Subcutaneous abdominal adipose tissue (tissue), 5 donors: ENCODE data around the gene PRR20E.
"Not testable (repeated sequence)": the region's sequence is repeated elsewhere in the genome, so short reads cannot be mapped to it uniquely, and the experiment has no call there.

Experiments used
- H3K27ac ChIP-seq: one replicate; pipeline ENCODE4 v1.7.0; 2013; ENCODE audit warnings: low read depth, mild to moderate bottlenecking, inconsistent platforms, low read length, moderate library complexity
- H3K27me3 ChIP-seq, 5 donors: one replicate each; pipeline ENCODE4 v1.7.0; 2013; ENCODE audit warnings: low read length in 5 of 5, inconsistent platforms in 1 of 5; ENCODE audit not compliant: control insufficient read depth in 5 of 5, insufficient read depth in 4 of 5
- H3K36me3 ChIP-seq, 5 donors: one replicate each; pipeline ENCODE4 v1.7.0; 2013; ENCODE audit warnings: low read length in 5 of 5; ENCODE audit not compliant: control insufficient read depth in 5 of 5, insufficient read depth in 5 of 5
- H3K4me1 ChIP-seq, 5 donors: one replicate each; pipeline ENCODE4 v1.7.0; 2013; ENCODE audit warnings: low read length in 5 of 5, mild to moderate bottlenecking in 3 of 5, moderate library complexity in 1 of 5; ENCODE audit not compliant: control insufficient read depth in 5 of 5, insufficient read depth in 5 of 5
- H3K4me3 ChIP-seq, 5 donors: one replicate each; pipeline ENCODE4 v1.7.0; 2013; ENCODE audit warnings: low read length in 5 of 5, low read depth in 1 of 5
- H3K9ac ChIP-seq, 5 donors: one replicate each; pipeline ENCODE4 v1.7.0; 2013; ENCODE audit warnings: low read length in 5 of 5, mild to moderate bottlenecking in 4 of 5, moderate library complexity in 3 of 5
- H3K9me3 ChIP-seq, 5 donors: one replicate each; pipeline ENCODE4 v1.7.0; 2013; ENCODE audit warnings: low read length in 5 of 5; ENCODE audit not compliant: control insufficient read depth in 5 of 5
- donor health status: healthy.
- donor health status: healthy.
- donor health status: healthy.
- donor health status: healthy.
- donor health status: healthy.

Gene PRR20E

GRCh38 chr13:57166897-57167296 is at the start of gene PRR20E:
Gene PRR20E, plus strand, starts transcription at chr13:57167197. Its CDS starts 387 bp downstream, at chr13:57167584.
- H3K9me3 ChIP-seq, H3K4me1 ChIP-seq, H3K27ac ChIP-seq, H3K27me3 ChIP-seq, H3K36me3 ChIP-seq, H3K9ac ChIP-seq, H3K4me3 ChIP-seq: not testable (repeated sequence)

GRCh38 chr13:57123681-57124080 is 43.3 kb upstream of the PRR20E start:
- peaks cover 0 to 15% (median 6%) of the 10 kb centered on the region in 5 donors for H3K4me1 ChIP-seq
- peak overlapping the region; percentile 86 for H3K27ac ChIP-seq
- H3K36me3 ChIP-seq = no peaks in the 10 kb centered on the region
- no peak overlapping the region for H3K4me3 ChIP-seq
- H3K9ac ChIP-seq = no peak overlapping the region
- no peaks in the 10 kb centered on the region for H3K27me3 ChIP-seq
- H3K9me3 ChIP-seq = no peaks in the 10 kb centered on the region

- H3K9ac ChIP-seq = no peak overlapping the region
- no peak overlapping the region for H3K4me3 ChIP-seq
- H3K9me3 ChIP-seq = no peaks in the 10 kb centered on the region
- H3K27ac ChIP-seq = no peak overlapping the region
- H3K27me3 ChIP-seq = no peaks in the 10 kb centered on the region
- no peaks in the 10 kb centered on the region for H3K36me3 ChIP-seq
- H3K4me1 ChIP-seq = peaks cover 0 to 5% (median 4%) of the 10 kb centered on the region in 5 donors
Measured at GRCh38 chr13:57128909-57129308, 38.1 kb upstream of the PRR20E start.

GRCh38 chr13:57136093-57136492 is 30.9 kb upstream of the PRR20E start:
- H3K9me3 ChIP-seq = no peaks in the 10 kb centered on the region
- H3K4me3 ChIP-seq = peak overlapping the region in 1 of 5 donors; percentile 45
- no peak overlapping the region for H3K27ac ChIP-seq
- peaks cover 0 to 18% (median 0%) of the 10 kb centered on the region in 5 donors for H3K4me1 ChIP-seq
- H3K9ac ChIP-seq = peak overlapping the region in 1 of 5 donors; percentile 32
- H3K27me3 ChIP-seq = no peaks in the 10 kb centered on the region
- H3K36me3 ChIP-seq = no peaks in the 10 kb centered on the region

- Histone ChIP-seq H3K27me3 (no peaks in the 10 kb centered on the region), H3K9ac (no peak overlapping the region), H3K36me3 (no peaks in the 10 kb centered on the region), H3K4me3 (no peak overlapping the region), H3K27ac (no peak overlapping the region), H3K9me3 (no peaks in the 10 kb centered on the region), H3K4me1 (peaks cover 0 to 18% (median 0%) of the 10 kb centered on the region in 5 donors)
Measured at GRCh38 chr13:57137585-57137984, 29.4 kb upstream of the PRR20E start.

- Histone ChIP-seq H3K36me3 (no peaks in the 10 kb centered on the region), H3K4me3 (no peak overlapping the region), H3K4me1 (peaks cover 0 to 18% (median 0%) of the 10 kb centered on the region in 5 donors), H3K27me3 (no peaks in the 10 kb centered on the region), H3K9me3 (no peaks in the 10 kb centered on the region), H3K9ac (no peak overlapping the region), H3K27ac (no peak overlapping the region)
Measured at GRCh38 chr13:57138988-57139387, 28.0 kb upstream of the PRR20E start.

GRCh38 chr13:57139781-57140180 is 27.2 kb upstream of the PRR20E start:
- not testable (repeated sequence) for H3K9me3 ChIP-seq, H3K36me3 ChIP-seq, H3K27ac ChIP-seq, H3K27me3 ChIP-seq, H3K4me3 ChIP-seq, H3K9ac ChIP-seq
- peaks cover 0 to 18% (median 0%) of the 10 kb centered on the region in 5 donors for H3K4me1 ChIP-seq

- not testable (repeated sequence) for H3K36me3 ChIP-seq, H3K27ac ChIP-seq, H3K9ac ChIP-seq, H3K4me3 ChIP-seq, H3K9me3 ChIP-seq, H3K27me3 ChIP-seq
- H3K4me1 ChIP-seq = peaks cover 0 to 15% (median 0%) of the 10 kb centered on the region in 5 donors
Measured at GRCh38 chr13:57140235-57140968, 26.6 kb upstream of the PRR20E start, which contains the start of gene PRR20A. Gene PRR20A, plus strand, starts transcription at chr13:57140918. Its CDS starts 387 bp downstream, at chr13:57141305.

- not testable (repeated sequence) for H3K4me1 ChIP-seq, H3K4me3 ChIP-seq, H3K27me3 ChIP-seq, H3K27ac ChIP-seq, H3K9ac ChIP-seq, H3K36me3 ChIP-seq, H3K9me3 ChIP-seq
Measured at GRCh38 chr13:57147188-57147587, 19.8 kb upstream of the PRR20E start, which contains the start of gene PRR20B. Gene PRR20B, plus strand, starts transcription at chr13:57147488. Its CDS starts 387 bp downstream, at chr13:57147875.

GRCh38 chr13:57148106-57148505 is 18.9 kb upstream of the PRR20E start:
- H3K4me3 ChIP-seq = not testable (repeated sequence)

More at GRCh38 chr13:57148106-57148505, 18.9 kb upstream of the PRR20E start:
- not testable (repeated sequence) for H3K27me3 ChIP-seq, H3K9ac ChIP-seq, H3K9me3 ChIP-seq, H3K4me1 ChIP-seq, H3K27ac ChIP-seq, H3K36me3 ChIP-seq
